GM23248 (cell line): ENCODE measurements around the gene KRTAP9-6. TPM values are rescaled to one million over a fixed set of nuclear protein-coding genes. Genes with fewer than 3 reads are reported as not detected.
"Not testable (repeated sequence)": the region's sequence is repeated elsewhere in the genome, so short reads cannot be mapped to it uniquely, and the experiment has no call there.

Experiments
- DNase-seq: peaks from one replicate; pipeline ENCODE4 v3.0.0-alpha.2; 2015
- H2AFZ ChIP-seq: fragments of 200-600 bp; sonication (generic); 2 replicates; pipeline ENCODE4 v1.6.1; 2016; ENCODE audit warnings: antibody characterized with exemption
- H3F3A ChIP-seq: fragments of 200-600 bp; sonication (generic); 2 replicates; pipeline ENCODE4 v1.6.1; 2016; ENCODE audit warnings: mild to moderate bottlenecking, antibody characterized with exemption, mixed run types; ENCODE audit not compliant: insufficient read depth
- H3K27ac ChIP-seq: fragments of 200-600 bp; sonication (generic); 2 replicates; pipeline ENCODE4 v1.5.1; 2016; ENCODE audit warnings: mild to moderate bottlenecking
- H3K27me3 ChIP-seq: fragments of 200-600 bp; sonication (generic); replicated peaks from 2 replicates; pipeline ENCODE4 v1.6.1; 2016; ENCODE audit warnings: mild to moderate bottlenecking; ENCODE audit not compliant: insufficient read depth
- H3K36me3 ChIP-seq: fragments of 200-600 bp; sonication (generic); 2 replicates; pipeline ENCODE4 v1.6.1; 2016; ENCODE audit warnings: low read depth, mild to moderate bottlenecking
- H3K4me1 ChIP-seq: fragments of 200-600 bp; sonication (generic); 2 replicates; pipeline ENCODE4 v1.6.1; 2016; ENCODE audit warnings: mild to moderate bottlenecking; ENCODE audit not compliant: insufficient read depth
- H3K4me2 ChIP-seq: fragments of 200-600 bp; sonication (generic); one replicate; pipeline ENCODE4 v1.6.1; 2016; ENCODE audit warnings: mild to moderate bottlenecking; ENCODE audit not compliant: unreplicated experiment
- H3K4me3 ChIP-seq: fragments of 200-600 bp; sonication (generic); 2 replicates; pipeline ENCODE4 v1.5.1; 2016; ENCODE audit warnings: mild to moderate bottlenecking
- H3K79me2 ChIP-seq: fragments of 200-600 bp; sonication (generic); 2 replicates; pipeline ENCODE4 v1.6.1; 2016; ENCODE audit warnings: mild to moderate bottlenecking; ENCODE audit not compliant: insufficient read depth
- H3K9ac ChIP-seq: fragments of 200-600 bp; sonication (generic); 2 replicates; pipeline ENCODE4 v1.6.1; 2016; ENCODE audit warnings: mild to moderate bottlenecking
- H3K9me2 ChIP-seq: fragments of 200-600 bp; sonication (generic); 2 replicates; pipeline ENCODE4 v1.6.1; 2016; ENCODE audit warnings: mixed run types, mild to moderate bottlenecking, moderate library complexity; ENCODE audit not compliant: insufficient read depth
- H3K9me3 ChIP-seq: fragments of 200-600 bp; sonication (generic); one replicate; pipeline ENCODE4 v1.6.1; 2017; ENCODE audit warnings: low read depth
- H4K20me1 ChIP-seq: fragments of 200-600 bp; sonication (generic); 2 replicates; pipeline ENCODE4 v1.6.0; 2016; ENCODE audit not compliant: insufficient read depth
- EZH2 ChIP-seq: fragments of 200-600 bp; sonication (generic); IDR thresholded peaks from 2 replicates; pipeline ENCODE4 v1.6.1; 2018; ENCODE audit warnings: antibody characterized with exemption, mild to moderate bottlenecking; ENCODE audit not compliant: insufficient read depth, poor library complexity, severe bottlenecking
- EZH2phosphoT487 ChIP-seq: fragments of 200-600 bp; sonication (generic); IDR thresholded peaks from 2 replicates; pipeline ENCODE4 v1.6.1; 2018; ENCODE audit warnings: antibody characterized with exemption, moderate library complexity, mild to moderate bottlenecking, low read depth; ENCODE audit not compliant: insufficient read depth
- WGBS, 2 experiments: methylation state at CpG; one replicate each; pipeline ENCODE4 v1.1.6; 2015 to 2017; ENCODE audit warnings: low lambda C conversion rate in 2 of 2, low coverage in 1 of 2; ENCODE audit errors: missing lambda C conversion rate in 2 of 2; 5-methylcytosine and 5-hydroxymethylcytosine counted together
- in situ Hi-C: fragments of 300-500 bp; cut with MboI; formaldehyde crosslinking; loops from 2 replicates; pipeline ENCODE4 v1.15.0; 2020
- polyA plus RNA-seq: library from polyadenylated mRNA; unstranded; fragments of >200 nt; fragmentation: Nextera tagmentation; extraction: Ambion mirVana; gene quantifications from 2 replicates; pipeline ENCODE4 v1.2.1, GENCODE V29; 2016
- total RNA-seq: library from RNA; depleted of rRNA; stranded (reverse); fragments of >200 nt; shearing (Covaris generic); gene quantifications from 2 replicates; pipeline ENCODE4 v1.2.3, GENCODE V29; 2014

Gene KRTAP9-6
- total and polyA plus RNA-seq, 2 experiments from 2014 or later, result not detected

DNA sequence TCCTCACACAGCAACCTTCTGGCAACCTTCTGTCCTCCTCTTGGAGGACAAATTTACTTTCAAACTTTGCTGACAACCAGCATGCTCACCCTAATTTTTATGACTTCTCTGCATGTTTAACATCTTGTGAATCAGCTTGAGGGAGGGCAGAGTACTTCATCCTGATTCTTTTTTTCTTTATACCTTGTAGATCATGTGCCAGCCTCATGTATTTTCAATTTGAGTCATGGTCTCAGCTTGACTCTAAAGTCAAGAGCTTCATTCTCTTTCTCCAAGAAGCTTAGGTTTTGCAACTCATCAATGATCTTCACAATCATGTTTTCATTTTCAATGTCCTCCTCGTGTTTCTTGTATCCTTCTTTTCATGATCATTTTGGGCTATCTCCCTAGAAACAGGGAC is 6.7 kb downstream of the KRTAP9-6 start:
- Histone ChIP-seq H3K27me3 (no peaks in the 10 kb centered on the region), H3K4me2 (no peak overlapping the region), H2AFZ (no peak overlapping the region), H3F3A (no peaks in the 10 kb centered on the region), H3K36me3 (no peaks in the 10 kb centered on the region), H3K9me3 (no peaks in the 10 kb centered on the region), H3K79me2 (no peaks in the 10 kb centered on the region), H3K9me2 (no peaks in the 10 kb centered on the region), H3K4me1 (no peaks in the 10 kb centered on the region), H3K27ac (no peak overlapping the region), H3K4me3 (no peak overlapping the region), H3K9ac (no peak overlapping the region), H4K20me1 (no peaks in the 10 kb centered on the region)
- WGBS, 2 experiments, result no CpG with 5 or more reads among the region's 1 CpG
- TF ChIP-seq EZH2 (no peak), EZH2phosphoT487 (no peak)
- DNase-seq, result no peak
- in situ Hi-C loops, result no loop called here

- H3K9ac ChIP-seq, H3K9me3 ChIP-seq, in situ Hi-C loops, H3K79me2 ChIP-seq, H3K4me3 ChIP-seq, H3K4me2 ChIP-seq, H3K27me3 ChIP-seq, H3K4me1 ChIP-seq, DNase-seq, H3K27ac ChIP-seq, H3F3A ChIP-seq, H4K20me1 ChIP-seq, H3K9me2 ChIP-seq, H3K36me3 ChIP-seq, H2AFZ ChIP-seq: not testable (repeated sequence)
- WGBS, 2 experiments, result 60 to 86% methylated on average over 3 of the region's 3 CpGs
Observed at GRCh38 chr17:41275648-41276190, 10.5 kb downstream of the KRTAP9-6 start, which contains the start of gene KRTAP9-7. TSS of gene KRTAP9-7 (plus strand) at chr17:41275698. CDS start at chr17:41275698, 0 bp downstream.

- no peaks in the 10 kb centered on the region for H3K9me2 ChIP-seq
- no peak overlapping the region for H2AFZ ChIP-seq
- WGBS, 2 experiments, result 65 to 68% methylated on average over 3 of the region's 3 CpGs
- no peak overlapping the region for H3K9ac ChIP-seq
- H3K4me2 ChIP-seq, result no peak overlapping the region
- in situ Hi-C loops, result no loop called here
- no peak overlapping the region for H3K27ac ChIP-seq
- H3F3A ChIP-seq, result no peaks in the 10 kb centered on the region
- no peaks in the 10 kb centered on the region for H3K27me3 ChIP-seq
- TF ChIP-seq EZH2phosphoT487 (no peak), EZH2 (no peak)
- no peaks in the 10 kb centered on the region for H3K9me3 ChIP-seq
- DNase-seq, result no peak
- H3K36me3 ChIP-seq, result no peaks in the 10 kb centered on the region
- peaks cover under 1% of the 10 kb centered on the region; the same call in 1 of the 2 replicates for H3K4me1 ChIP-seq
- H3K79me2 ChIP-seq, result no peaks in the 10 kb centered on the region
- no peaks in the 10 kb centered on the region for H4K20me1 ChIP-seq
- H3K4me3 ChIP-seq, result no peak overlapping the region
Observed at GRCh38 chr17:41278176-41278955, 13.2 kb downstream of the KRTAP9-6 start.

GRCh38 chr17:41284043-41284442 is 18.9 kb downstream of the KRTAP9-6 start:
- Histone ChIP-seq H3K79me2 (no peaks in the 10 kb centered on the region), H3K4me1 (peaks cover 18% of the 10 kb centered on the region), H3K4me3 (no peak overlapping the region), H3F3A (peaks cover 9% of the 10 kb centered on the region; the same call in 1 of the 2 replicates), H3K9me2 (no peaks in the 10 kb centered on the region), H3K36me3 (no peaks in the 10 kb centered on the region), H2AFZ (no peak overlapping the region), H3K9me3 (no peaks in the 10 kb centered on the region), H3K4me2 (peak overlapping the region; percentile 20), H3K27ac (no peak overlapping the region), H3K9ac (no peak overlapping the region), H3K27me3 (no peaks in the 10 kb centered on the region), H4K20me1 (no peaks in the 10 kb centered on the region)
- in situ Hi-C loops, result no loop called here
- 7 to 9% methylated on average over 3 of the region's 3 CpGs for WGBS, 2 experiments
- TF ChIP-seq EZH2phosphoT487 (no peak), EZH2 (no peak)
- DNase-seq, result peak; percentile 10
